CD4-positive, alpha-beta T cell treated with Interleukin-10 for 1 hour (primary cell): ENCODE measurements around the gene TEX2.
"Not testable (repeated sequence)": the region's sequence is repeated elsewhere in the genome, so short reads cannot be mapped to it uniquely, and the experiment has no call there.

ENCODE experiments used
- DNase-seq: peaks from one replicate; pipeline ENCODE4 v3.0.0-alpha.2; 2020

The TEX2 gene

GRCh38 chr17:64208656-64209055, 54.4 kb downstream of the TEX2 start:
- DNase-seq: not testable (repeated sequence)

- DNase-seq: no peak
These were observed 57.3 kb downstream of the TEX2 start for GRCh38 chr17:64205804-64206203.

- DNase-seq: no peak
These were observed 59.4 kb downstream of the TEX2 start for GRCh38 chr17:64203630-64204029.

GRCh38 chr17:64202683-64203344, 60.2 kb downstream of the TEX2 start:
- no peak for DNase-seq

- DNase-seq: no peak
These were observed 62.7 kb downstream of the TEX2 start for GRCh38 chr17:64200080-64201032.

GRCh38 chr17:64198331-64199090, 64.5 kb downstream of the TEX2 start:
- DNase-seq: no peak

GRCh38 chr17:64196601-64197000, 66.5 kb downstream of the TEX2 start:
- DNase-seq: no peak

- DNase-seq: no peak
These were observed 69.5 kb downstream of the TEX2 start for GRCh38 chr17:64193561-64193960.

- DNase-seq: no peak
These were observed 70.5 kb downstream of the TEX2 start for GRCh38 chr17:64192589-64192988.

- DNase-seq: no peak
These were observed 72.6 kb downstream of the TEX2 start for GRCh38 chr17:64190472-64190871.

GRCh38 chr17:64188088-64188487, 75.0 kb downstream of the TEX2 start:
- DNase-seq: no peak

- DNase-seq: no peak
These were observed 75.8 kb downstream of the TEX2 start for GRCh38 chr17:64187093-64187895.

- DNase-seq: no peak
These were observed 76.6 kb downstream of the TEX2 start for GRCh38 chr17:64186171-64187092.

- DNase-seq: not testable (repeated sequence)
These were observed 77.5 kb downstream of the TEX2 start for GRCh38 chr17:64185557-64185956.

GRCh38 chr17:64185101-64185500, 78.0 kb downstream of the TEX2 start:
- DNase-seq: no peak

- no peak for DNase-seq
These were observed 79.2 kb downstream of the TEX2 start for GRCh38 chr17:64183815-64184214.

- no peak for DNase-seq
These were observed 80.6 kb downstream of the TEX2 start for GRCh38 chr17:64182325-64183012.

GRCh38 chr17:64180089-64181073, 82.7 kb downstream of the TEX2 start:
- no peak for DNase-seq

- not testable (repeated sequence) for DNase-seq
These were observed 84.0 kb downstream of the TEX2 start for GRCh38 chr17:64179024-64179423.
